T-helper 22 cell (primary cell): Measurements from ENCODE around the gene ERBB4.

ENCODE experiments used
- DNase-seq: peaks from one replicate; pipeline ENCODE4 v3.0.0-alpha.2; 2020; ENCODE audit warnings: low read depth

The ERBB4 gene

GRCh38 chr2:211408483-211408891, 1130.1 kb downstream of the ERBB4 start:
- no peak for DNase-seq

GRCh38 chr2:211407076-211407475, 1131.5 kb downstream of the ERBB4 start:
- no peak for DNase-seq

GRCh38 chr2:211405036-211405435, 1133.6 kb downstream of the ERBB4 start:
- DNase-seq: no peak

- DNase-seq: no peak
Observed at GRCh38 chr2:211404098-211404497, 1134.5 kb downstream of the ERBB4 start.

GRCh38 chr2:211401328-211401727, 1137.3 kb downstream of the ERBB4 start:
- no peak for DNase-seq

GRCh38 chr2:211397764-211398163, 1140.8 kb downstream of the ERBB4 start:
- no peak for DNase-seq

- DNase-seq: no peak
Observed at GRCh38 chr2:211396815-211397214, 1141.8 kb downstream of the ERBB4 start.

- DNase-seq: no peak
Observed at GRCh38 chr2:211391189-211391567, 1147.4 kb downstream of the ERBB4 start.

GRCh38 chr2:211390536-211391188, 1147.9 kb downstream of the ERBB4 start:
- DNase-seq: no peak

- DNase-seq: no peak
Observed at GRCh38 chr2:211387734-211388133, 1150.9 kb downstream of the ERBB4 start.

GRCh38 chr2:211380041-211380440, 1158.6 kb downstream of the ERBB4 start:
- no peak for DNase-seq

GRCh38 chr2:211376410-211376809, 1162.2 kb downstream of the ERBB4 start:
- DNase-seq: no peak

GRCh38 chr2:211373203-211373602, 1165.4 kb downstream of the ERBB4 start:
- DNase-seq: no peak

GRCh38 chr2:211371465-211371864, 1167.1 kb downstream of the ERBB4 start:
- DNase-seq: no peak

GRCh38 chr2:211368467-211368866, 1170.1 kb downstream of the ERBB4 start:
- DNase-seq: no peak

GRCh38 chr2:211367711-211368110, 1170.9 kb downstream of the ERBB4 start:
- no peak for DNase-seq

- DNase-seq: no peak
Observed at GRCh38 chr2:211367293-211367692, 1171.3 kb downstream of the ERBB4 start.

GRCh38 chr2:211364911-211365310, 1173.7 kb downstream of the ERBB4 start:
- no peak for DNase-seq

- DNase-seq: no peak
Observed at GRCh38 chr2:211361383-211361782, 1177.2 kb downstream of the ERBB4 start.

GRCh38 chr2:211359347-211359746, 1179.3 kb downstream of the ERBB4 start:
- DNase-seq: no peak

- no peak for DNase-seq
Observed at GRCh38 chr2:211358504-211358903, 1180.1 kb downstream of the ERBB4 start.

- no peak for DNase-seq
Observed at GRCh38 chr2:211354481-211354880, 1184.1 kb downstream of the ERBB4 start.

- DNase-seq: no peak
Observed at GRCh38 chr2:211351987-211352386, 1186.6 kb downstream of the ERBB4 start.

GRCh38 chr2:211349031-211349430, 1189.6 kb downstream of the ERBB4 start:
- DNase-seq: no peak

GRCh38 chr2:211347328-211347727, 1191.3 kb downstream of the ERBB4 start:
- no peak for DNase-seq
